ENCODE measurements around the gene CAMK1D.

The CAMK1D gene

DNA sequence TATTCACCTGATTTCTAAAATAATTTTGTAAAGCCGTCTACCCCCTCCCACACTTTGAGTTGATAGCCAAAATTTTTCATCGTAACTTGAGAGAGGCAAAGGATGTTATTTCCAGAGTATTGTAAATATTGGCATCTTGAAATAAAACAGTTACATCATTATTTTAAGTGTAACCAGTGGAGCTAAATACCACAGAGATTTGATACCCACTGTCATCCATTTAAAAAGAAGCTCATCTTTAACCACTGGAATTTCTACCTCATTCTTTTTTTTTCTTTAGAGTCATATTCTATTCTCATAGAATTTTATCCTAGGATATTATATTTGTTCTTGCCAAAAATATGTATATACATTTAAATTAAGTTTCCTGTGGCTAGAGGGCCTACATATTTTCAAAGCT lies 48.6 kb downstream of the CAMK1D start:
- in situ Hi-C loops (cut with MboI; ENCODE audit: low sequenced_read_pairs): no loop called here

DNA sequence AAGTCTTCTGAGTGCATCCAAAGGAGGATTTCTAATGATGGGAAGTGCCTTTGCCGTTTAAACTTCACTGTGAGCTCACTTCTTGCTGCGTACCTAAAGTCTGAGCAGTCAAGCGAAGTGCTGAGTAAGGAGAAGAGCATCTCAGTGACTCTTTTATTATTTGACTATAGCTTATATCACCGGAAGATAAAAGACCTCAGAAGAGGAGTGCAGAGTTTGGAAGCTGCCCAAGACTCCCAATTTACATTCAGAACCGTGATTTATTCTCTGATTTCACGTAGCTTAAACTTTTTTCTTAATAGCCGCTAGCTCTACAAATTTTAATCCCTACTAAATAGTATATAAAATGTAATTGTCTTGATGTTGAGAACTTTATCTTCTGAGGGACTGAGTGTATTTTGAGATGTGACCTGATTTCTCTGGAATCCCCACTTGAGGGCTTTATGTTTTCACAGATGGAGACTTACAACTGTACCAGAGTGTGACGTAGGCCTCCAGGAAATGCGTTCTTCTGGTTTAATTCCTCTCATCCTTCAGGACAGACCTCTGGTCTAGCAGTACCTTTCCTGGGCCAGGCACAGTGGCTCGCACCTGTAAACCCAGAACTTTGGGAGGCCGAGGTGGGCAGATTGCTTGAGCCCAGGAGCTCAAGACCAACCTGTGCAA lies 51.1 kb downstream of the CAMK1D start:
- in situ Hi-C loops (cut with MboI; ENCODE audit: low sequenced_read_pairs): no loop called here

DNA sequence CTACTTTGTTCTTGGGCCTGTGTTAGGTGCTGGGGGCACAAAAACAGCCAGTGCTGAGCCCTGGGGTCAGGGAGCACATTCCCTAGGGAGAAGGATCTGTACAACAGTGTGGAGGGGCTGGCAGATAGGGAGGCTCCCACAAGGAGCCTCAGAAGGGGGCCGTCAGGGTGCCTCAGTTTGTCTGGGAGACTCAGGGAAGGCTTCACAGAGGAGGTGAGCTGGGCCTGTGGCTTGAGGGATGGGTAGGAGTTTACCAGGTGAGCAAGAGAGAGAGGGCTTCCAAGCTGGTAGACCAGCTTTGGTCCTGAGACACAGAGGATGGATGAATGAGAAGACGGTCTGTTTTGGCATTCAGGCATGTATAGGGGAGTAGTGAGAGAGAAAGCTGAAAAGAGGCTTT lies 52.1 kb downstream of the CAMK1D start:
- in situ Hi-C loops (cut with MboI; ENCODE audit: low sequenced_read_pairs): no loop called here

DNA sequence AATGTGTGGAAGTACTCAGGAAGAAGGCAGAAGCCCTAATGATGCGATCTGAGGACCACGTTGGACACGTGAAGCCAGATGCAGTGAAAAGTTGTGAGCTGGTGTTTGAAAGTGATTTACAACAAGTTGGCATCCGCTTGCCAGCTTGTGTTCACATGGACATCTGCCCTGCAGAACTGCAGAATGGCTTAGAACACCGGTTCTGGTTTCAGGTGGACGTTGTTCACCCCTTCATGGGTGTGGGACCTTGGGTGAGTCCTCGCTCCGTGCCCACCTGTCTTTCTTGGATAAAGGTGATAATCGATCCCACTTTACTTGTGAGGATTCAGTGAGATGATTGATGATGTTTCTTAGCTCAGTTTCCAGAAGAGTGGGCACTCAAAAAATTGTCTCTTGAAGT lies 53.8 kb downstream of the CAMK1D start:
- in situ Hi-C loops (cut with MboI; ENCODE audit: low sequenced_read_pairs): no loop called here

DNA sequence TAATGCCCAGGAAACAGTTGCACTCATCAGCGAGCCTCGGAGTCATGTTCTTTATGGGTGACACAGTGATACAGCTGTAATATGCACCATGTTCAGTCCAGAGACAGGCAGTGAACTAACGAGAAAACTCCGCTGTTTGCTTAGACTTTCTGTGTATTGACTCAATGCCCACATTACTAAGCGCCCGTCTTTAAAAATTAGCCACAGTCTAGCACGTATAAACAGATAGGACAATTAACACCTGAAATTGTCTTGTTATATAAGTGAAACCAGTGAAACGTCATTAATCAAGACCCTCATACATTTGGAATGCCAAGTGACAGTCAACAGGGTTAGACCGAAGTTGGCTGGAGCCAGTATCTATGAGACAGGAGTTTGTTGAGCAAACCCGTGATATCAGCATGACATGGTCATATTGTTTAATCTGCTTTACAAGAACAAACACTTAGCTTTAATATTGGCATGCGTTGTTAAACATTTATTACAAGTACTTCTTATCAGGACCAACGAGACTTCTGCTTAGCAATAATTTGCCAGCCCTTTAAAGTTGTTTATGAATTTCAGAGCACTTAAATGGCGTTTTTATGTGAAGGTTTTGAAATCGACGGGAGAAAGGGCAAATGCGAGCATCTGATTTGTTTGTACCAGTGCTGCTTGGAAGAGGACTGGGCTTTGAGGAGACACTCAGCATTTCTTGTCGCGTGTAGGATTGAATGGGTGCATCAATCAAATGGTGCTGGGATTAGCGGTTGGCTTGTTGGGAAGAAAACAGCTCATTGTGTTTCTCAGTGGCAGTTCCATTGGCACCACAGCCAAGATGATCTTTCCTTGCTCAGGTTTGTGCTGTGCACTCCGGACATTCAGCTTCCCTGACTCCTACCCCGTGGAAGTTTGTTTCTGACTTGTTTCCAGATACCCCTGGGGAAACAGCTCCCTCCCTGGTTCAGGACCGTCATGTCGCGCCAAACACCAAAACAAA lies 56.3 kb downstream of the CAMK1D start:
- in situ Hi-C loops (cut with MboI; ENCODE audit: low sequenced_read_pairs): no loop called here

DNA sequence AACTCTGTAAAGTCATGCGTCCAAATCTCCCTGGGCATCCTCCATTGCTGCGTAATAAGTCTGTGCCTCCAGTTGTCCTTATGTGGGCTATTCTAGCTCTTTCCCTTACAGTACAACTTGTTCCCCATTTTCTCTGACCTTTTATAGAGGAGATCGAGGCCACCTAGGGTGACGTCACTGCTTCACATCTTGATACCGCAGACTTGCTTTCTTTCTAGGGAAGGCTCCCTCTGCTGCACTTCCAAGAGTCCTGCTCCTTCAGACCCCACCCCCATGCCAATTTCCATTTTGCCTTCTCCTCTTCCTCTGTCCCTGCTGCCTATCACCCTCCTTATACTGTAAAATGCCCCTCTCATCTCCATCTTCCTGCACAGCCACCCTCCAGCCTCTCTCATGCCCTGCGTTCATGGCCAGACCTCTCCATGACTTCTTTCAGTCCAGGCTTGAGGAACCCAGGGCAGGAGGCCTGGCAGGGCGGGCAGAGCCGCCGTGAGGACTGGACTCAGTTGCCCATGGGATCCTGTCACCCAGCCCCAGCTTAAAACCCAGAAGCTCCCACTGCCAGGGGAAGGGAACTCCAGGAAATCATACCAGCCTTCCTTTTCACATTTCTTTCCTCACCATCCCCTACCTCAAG lies 57.5 kb downstream of the CAMK1D start:
- in situ Hi-C loops (cut with MboI; ENCODE audit: low sequenced_read_pairs): no loop called here

DNA sequence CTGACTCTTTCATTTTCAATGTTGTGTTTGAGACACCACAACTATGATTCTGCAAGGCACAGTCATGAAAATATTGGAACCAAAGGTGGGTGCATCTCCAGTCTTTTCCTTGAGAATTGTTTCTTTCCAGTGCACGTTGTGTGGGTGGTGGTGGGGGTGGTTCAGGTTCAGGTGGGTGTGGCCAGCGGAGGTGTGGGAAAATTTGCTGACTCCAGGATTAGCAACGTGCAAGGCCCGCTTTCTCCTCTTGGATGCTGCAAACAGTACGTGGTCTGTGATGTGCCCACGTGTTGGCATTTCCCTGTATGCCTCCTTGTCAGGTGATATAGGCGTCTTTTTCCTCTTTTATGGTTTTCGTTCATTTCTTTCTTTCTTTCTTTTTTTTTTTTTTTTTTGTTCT lies 59.1 kb downstream of the CAMK1D start:
- in situ Hi-C loops (cut with MboI; ENCODE audit: low sequenced_read_pairs): no loop called here

DNA sequence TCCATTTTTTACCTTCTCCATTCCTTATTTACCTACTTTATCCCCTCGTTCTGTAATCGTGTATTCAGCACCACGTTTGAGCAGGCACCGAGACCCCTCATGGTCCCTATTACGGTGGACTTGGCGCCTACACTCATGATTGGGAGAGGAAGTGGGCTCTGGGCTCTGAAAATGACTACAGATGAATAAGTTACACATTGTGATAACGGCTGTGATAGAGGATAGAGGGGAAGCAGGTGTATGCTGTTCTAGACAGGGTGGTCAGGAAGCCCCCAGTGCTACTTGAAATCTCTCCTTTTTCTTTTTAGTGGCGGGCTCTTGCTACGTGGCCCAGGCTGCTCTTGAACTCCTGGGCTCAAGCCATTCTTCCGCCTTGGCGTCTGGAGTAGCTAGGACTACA lies 59.8 kb downstream of the CAMK1D start:
- in situ Hi-C loops (cut with MboI; ENCODE audit: low sequenced_read_pairs): no loop called here

DNA sequence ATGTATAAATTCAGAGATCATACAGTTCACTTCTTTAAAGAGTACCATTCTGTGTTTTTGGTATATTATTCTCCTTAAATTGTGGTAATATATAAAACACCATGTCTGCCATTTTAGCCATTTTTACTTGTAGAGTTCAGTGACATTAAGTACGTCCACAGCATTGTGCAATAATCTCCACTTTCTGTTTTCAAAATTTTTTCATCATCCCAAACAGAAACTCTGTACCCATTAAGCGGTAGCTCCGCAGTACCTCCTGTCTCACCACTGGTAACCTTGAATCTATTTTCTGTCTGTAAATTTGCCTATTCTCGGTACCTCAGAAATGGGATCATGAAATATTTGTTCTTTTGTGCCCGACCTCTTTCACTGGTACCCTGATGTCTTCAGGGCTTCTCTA lies 60.3 kb downstream of the CAMK1D start:
- in situ Hi-C loops (cut with MboI; ENCODE audit: low sequenced_read_pairs): no loop called here

DNA sequence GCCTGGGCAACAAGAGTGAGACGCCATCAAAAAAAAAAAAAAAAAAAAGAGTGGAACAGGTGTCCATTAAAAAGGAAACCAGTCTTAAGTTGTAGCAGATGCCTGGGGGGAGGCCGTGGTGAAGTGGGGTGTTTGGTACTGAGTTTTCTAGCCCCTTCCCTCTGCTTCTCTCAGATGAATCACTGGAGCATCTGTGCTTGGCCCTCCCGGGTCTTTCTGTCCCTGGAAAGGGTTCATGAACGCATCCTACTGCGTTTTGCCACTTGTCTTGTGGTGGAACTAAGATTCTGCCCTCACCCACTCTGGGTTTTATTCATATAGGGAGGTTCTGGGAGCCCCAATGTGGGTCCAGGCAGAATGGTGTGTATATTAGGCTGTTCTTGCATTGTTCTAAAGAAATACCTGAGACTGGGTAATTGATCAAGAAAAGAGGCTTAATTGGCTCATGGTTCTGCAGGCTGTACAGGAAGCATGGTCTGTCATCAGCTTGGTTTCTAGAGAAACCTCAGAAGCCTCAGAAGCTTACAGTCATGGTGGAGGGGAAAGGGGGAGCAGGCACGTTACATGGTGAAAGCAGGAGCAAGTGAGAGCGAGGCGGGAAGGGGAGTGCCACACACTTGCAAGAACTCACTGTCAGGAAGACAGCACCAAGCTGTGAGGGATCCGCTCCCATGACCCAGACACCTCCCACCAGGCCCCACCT lies 63.5 kb downstream of the CAMK1D start:
- in situ Hi-C loops (cut with MboI; ENCODE audit: low sequenced_read_pairs): no loop called here

DNA sequence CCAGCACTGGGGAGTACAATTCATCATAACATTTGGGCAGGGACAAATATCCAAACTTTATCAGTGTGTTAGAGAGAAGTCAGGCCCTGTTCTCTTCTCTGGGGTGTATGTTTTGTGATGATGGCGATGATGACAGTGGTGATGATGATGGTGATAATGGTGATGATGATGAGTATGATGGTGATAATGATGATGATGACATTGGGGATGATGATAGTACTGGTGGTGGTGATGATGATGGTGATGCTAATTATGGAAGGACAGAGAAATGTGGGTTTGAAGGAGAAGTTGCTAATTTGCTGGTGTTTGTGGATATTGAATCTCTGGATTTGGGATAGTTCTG lies 64.0 kb downstream of the CAMK1D start:
- in situ Hi-C loops (cut with MboI; ENCODE audit: low sequenced_read_pairs): no loop called here

DNA sequence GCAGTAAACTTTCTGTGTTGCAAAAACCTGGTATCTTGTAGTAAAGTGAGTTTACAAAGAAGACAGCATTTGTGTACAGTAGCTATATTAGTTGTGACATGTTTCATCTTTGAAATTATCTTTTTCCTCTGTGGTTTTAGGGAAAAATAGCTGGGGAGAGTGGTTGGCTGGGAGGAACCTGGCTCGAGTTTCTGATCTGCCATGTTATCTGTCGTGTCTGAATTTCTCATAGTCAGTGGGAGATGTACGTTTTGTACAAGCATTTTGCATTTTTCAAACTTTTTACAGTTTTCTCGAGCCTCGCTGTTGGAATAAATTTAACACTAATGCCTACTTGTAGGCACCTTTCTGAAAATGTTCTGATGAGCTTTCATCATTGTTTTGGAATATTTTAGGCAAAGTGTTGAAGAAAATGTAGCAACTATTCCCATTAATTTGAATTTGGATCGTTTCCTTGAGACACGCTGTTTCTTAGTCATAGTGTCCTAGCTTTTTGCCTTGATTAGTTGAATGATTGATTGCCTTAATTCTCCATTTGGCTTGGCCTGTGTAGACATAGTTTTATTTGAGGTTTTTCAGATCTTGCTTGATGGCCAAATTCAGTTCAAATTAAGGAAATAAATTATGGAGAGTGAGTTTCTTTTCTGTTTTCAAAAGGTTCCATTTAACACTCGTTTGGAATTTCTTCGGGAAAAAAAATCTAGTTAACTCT lies 65.1 kb downstream of the CAMK1D start:
- in situ Hi-C loops (cut with MboI; ENCODE audit: low sequenced_read_pairs): no loop called here

DNA sequence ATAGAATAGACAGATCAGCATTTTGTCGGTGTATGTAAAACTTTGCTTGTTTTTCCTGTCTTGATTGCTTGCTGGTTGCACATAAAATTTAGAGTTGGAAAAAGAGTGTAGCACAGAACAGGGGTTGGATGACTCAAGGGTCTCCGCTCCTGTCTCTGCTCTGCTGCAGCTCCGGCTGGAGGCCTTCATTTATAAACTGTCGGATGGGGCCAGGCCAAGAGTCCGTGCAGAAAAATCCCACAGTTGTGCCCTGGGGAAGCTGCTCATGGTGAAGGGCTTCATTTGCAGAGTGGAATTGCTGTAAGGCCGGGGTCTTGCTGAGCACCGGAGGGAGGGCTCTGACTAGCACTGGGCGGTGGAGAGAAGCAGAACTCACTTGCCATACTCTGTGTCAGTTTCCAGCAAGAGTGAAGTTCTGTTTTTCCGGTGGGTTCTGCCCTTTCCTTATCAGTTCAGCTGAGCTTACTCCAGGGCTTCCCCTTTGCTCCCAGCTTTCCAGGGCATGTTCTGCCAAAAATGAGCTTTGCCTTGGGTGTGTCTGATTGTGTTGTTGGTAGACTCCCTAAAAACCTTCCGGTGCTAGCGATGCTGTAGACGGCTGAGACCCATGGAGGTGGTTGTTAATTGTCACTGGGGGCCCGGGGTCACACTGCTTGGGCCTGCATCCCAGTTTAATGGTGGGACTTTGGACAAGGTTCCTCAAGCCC lies 67.2 kb downstream of the CAMK1D start:
- in situ Hi-C loops (cut with MboI; ENCODE audit: low sequenced_read_pairs): no loop called here

DNA sequence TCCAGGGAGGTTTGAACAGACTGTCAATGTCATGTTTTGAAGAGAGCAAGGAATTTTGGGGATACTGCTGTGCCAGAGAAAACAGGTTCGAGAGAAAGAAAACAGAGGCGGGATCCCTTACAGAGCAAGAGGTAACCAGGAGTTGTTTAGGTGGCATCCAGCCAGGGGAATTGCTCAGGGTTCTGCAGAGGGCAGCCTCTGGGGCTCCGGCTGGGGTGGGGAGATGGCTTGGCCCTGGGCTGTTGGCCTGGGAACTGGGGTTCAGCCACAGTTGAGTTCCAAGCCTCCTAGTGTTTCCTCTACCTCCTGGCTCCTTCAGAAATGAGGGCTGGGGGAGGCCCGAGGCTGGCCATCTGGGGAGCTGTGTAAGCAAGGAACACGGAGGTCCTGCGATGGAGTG lies 68.0 kb downstream of the CAMK1D start:
- in situ Hi-C loops (cut with MboI; ENCODE audit: low sequenced_read_pairs): no loop called here

DNA sequence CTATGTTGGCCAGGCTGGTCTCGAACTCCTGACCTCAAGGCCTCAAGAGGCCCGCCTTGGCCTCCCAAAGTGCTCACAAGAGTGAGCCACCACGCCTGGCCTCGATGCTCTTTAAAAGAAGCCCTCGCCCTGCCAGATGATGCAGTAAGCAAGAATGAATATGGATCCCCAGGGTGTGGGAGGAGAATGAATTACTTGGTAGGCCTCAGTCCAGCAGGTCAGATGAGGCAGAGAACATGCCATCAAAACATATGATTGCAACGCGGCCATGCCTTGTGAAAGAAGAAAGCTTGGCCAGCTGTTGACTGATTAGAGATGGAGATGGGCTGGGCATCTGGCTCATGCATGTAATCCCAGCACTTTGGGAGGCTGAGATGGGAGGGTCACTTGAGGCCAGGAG lies 68.7 kb downstream of the CAMK1D start:
- in situ Hi-C loops (cut with MboI; ENCODE audit: low sequenced_read_pairs): no loop called here

DNA sequence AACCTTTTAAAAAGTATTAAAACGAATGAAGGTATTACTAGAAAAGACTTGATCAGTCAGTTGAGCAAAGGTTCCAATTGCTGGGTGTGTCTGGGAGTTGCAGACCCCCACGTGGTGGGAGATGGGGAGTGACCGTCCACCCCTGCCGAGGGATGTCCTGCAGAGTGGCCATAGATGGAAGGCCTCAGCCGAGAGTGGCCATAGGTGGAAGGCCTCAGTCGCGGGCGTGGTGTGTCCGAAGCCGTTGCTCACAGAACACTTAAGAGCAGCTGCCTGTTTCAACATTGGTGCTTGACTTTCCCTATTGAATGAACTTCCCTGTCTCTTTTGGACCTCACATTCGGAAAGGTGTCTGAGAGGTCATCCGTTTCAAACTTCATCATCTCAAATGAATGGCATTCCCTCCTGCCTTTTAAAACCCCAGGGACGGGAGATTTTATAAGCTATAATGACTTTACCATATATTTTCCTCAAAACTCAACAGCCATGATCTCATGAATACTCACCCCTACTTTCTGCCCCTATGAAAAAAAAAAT lies 69.4 kb downstream of the CAMK1D start:
- in situ Hi-C loops (cut with MboI; ENCODE audit: low sequenced_read_pairs): no loop called here

DNA sequence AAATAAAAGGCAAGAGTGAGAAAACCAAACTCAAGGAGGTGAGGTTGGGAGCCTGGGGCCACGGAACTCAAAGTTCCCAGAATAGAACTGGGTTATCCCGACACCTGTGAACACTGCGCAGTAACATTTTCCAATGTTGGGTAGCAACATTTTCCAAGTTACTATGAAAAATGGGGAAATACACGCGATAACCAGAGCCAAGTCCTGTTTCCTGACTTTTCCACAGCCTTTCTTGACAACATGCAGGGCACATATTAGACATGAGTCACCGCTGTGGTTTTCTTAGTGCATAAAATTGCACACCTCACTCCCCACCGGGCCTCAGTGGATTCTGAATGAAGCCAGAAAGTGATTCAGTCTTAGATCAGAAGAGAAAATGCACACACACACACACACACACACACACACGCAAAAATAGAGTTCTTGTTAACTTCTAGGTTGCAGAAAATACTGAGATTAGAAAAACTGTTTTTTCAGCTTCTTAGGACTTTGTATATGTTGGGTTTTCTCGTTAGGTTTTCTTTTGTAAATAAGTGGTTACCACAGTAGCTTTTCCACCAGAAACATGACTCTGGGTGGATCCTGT lies 70.0 kb downstream of the CAMK1D start:
- in situ Hi-C loops (cut with MboI; ENCODE audit: low sequenced_read_pairs): no loop called here

DNA sequence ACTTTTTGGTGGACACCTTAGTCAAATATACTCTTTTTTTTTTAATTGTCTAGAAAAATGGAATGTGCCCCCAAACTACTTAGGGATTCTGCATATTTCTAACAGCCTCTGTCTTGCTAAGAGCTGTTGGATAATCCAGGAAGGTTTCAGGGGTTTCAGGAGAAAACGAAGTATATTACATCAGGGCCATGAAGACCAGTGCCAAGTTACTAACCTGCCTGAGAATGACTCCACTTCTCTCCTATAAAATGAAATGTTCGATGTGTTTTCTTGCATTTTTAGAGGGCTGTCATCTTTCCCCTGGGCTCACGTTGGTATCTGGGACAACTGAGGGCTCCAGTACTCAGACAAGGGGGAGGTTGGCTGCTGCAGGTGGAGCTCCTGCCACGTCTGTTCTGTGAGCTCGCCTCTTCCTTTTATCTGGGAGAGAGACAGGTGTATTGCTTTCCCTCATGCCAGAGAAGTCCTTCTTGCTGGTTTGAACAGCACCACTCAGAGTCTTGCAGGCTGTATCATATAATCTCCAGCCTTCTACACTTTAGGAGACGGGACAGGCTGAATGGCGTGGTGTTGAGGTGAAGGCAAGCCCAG lies 71.3 kb downstream of the CAMK1D start:
- in situ Hi-C loops (cut with MboI; ENCODE audit: low sequenced_read_pairs): no loop called here

DNA sequence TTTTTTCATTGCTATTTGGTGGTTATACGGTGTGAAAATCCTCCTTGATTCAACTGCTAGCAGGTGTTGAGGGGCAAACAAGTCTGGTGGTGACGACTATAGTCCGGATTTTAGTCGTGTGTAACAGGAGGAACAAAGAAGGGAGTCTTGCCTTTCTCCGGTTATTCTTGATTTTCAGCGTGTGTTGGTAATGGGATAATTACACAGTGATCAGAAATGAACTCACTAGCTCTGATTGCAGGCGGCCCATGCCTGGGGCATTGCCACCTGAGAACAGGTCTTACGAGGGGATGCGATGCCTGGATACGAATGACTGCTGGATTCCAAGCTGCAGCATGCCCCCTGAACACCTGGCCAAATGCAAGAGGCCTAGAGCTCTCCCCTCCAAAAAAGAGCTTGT lies 72.8 kb downstream of the CAMK1D start:
- in situ Hi-C loops (cut with MboI; ENCODE audit: low sequenced_read_pairs): no loop called here
